GM23338 (cell line): ENCODE data around the gene ZNF783. TPM values are rescaled to one million over a fixed set of nuclear protein-coding genes. Genes with fewer than 3 reads are reported as not detected.
"Not testable (repeated sequence)": the region's sequence is repeated elsewhere in the genome, so short reads cannot be mapped to it uniquely, and the experiment has no call there.

Experiments
- ATAC-seq: fragments of 200-7000 bp; cut with Tn5 transposase; 3 replicates; pipeline ENCODE4 v1.9.1; 2020
- DNase-seq: peaks from one replicate; pipeline ENCODE4 v3.0.0-alpha.2; 2015; ENCODE audit warnings: low spot score
- H2AFZ ChIP-seq: fragments of 200-600 bp; sonication (generic); 2 replicates; pipeline ENCODE4 v1.8.0; 2016; ENCODE audit warnings: antibody characterized with exemption, mild to moderate bottlenecking, moderate library complexity
- H3F3A ChIP-seq: fragments of 200-600 bp; sonication (generic); replicated peaks from 2 replicates; pipeline ENCODE4 v1.8.0; 2017; ENCODE audit warnings: antibody characterized with exemption, mixed run types, low read depth
- H3K27ac ChIP-seq: fragments of 200-600 bp; sonication (generic); 2 replicates; pipeline ENCODE4 v1.6.1; 2016; ENCODE audit warnings: low read depth
- H3K27me3 ChIP-seq: fragments of 200-600 bp; sonication (generic); 2 replicates; pipeline ENCODE4 v1.8.0; 2016; ENCODE audit warnings: mild to moderate bottlenecking, mixed run types, moderate library complexity; ENCODE audit not compliant: insufficient read depth
- H3K36me3 ChIP-seq: fragments of 200-600 bp; sonication (generic); 2 replicates; pipeline ENCODE4 v1.8.0; 2016; ENCODE audit warnings: mild to moderate bottlenecking; ENCODE audit not compliant: insufficient read depth
- H3K4me1 ChIP-seq: fragments of 200-600 bp; sonication (generic); 2 replicates; pipeline ENCODE4 v1.8.0; 2016; ENCODE audit warnings: mild to moderate bottlenecking, moderate library complexity; ENCODE audit not compliant: insufficient read depth
- H3K4me2 ChIP-seq: fragments of 200-600 bp; sonication (generic); 2 replicates; pipeline ENCODE4 v1.7.1; 2017; ENCODE audit warnings: mixed run types
- H3K4me3 ChIP-seq: fragments of 200-600 bp; sonication (generic); 2 replicates; pipeline ENCODE4 v1.6.1; 2016; ENCODE audit warnings: mixed run types
- H3K79me2 ChIP-seq: fragments of 200-600 bp; sonication (generic); replicated peaks from 2 replicates; pipeline ENCODE4 v1.8.0; 2017; ENCODE audit warnings: mild to moderate bottlenecking; ENCODE audit not compliant: insufficient read depth
- H3K9me2 ChIP-seq: fragments of 200-600 bp; sonication (generic); 2 replicates; pipeline ENCODE4 v1.8.0; 2017; ENCODE audit not compliant: insufficient read depth
- H4K20me1 ChIP-seq: fragments of 200-600 bp; sonication (generic); replicated peaks from 2 replicates; pipeline ENCODE4 v1.8.0; 2017; ENCODE audit warnings: mild to moderate bottlenecking; ENCODE audit not compliant: insufficient read depth
- H3K27ac Mint-ChIP-seq: 2 replicates; pipeline ENCODE4 v1.8.0; 2020; ENCODE audit warnings: inconsistent platforms, mild to moderate bottlenecking, moderate library complexity, mixed read lengths
- H3K27me3 Mint-ChIP-seq: 3 replicates; pipeline ENCODE4 v1.8.0; 2022; ENCODE audit warnings: low read depth, mild to moderate bottlenecking, moderate library complexity, mixed read lengths, inconsistent platforms; ENCODE audit not compliant: insufficient read depth, poor library complexity
- H3K36me3 Mint-ChIP-seq: 3 replicates; pipeline ENCODE4 v1.8.0; 2021; ENCODE audit warnings: low read depth, mild to moderate bottlenecking, inconsistent platforms, moderate library complexity, mixed read lengths
- H3K4me1 Mint-ChIP-seq: 3 replicates; pipeline ENCODE4 v1.8.0; 2020; ENCODE audit warnings: mild to moderate bottlenecking, inconsistent platforms, mixed read lengths
- H3K4me3 Mint-ChIP-seq: 3 replicates; pipeline ENCODE4 v1.8.0; 2021; ENCODE audit warnings: moderate library complexity, mild to moderate bottlenecking, inconsistent platforms, mixed read lengths
- H3K9me3 Mint-ChIP-seq: 3 replicates; pipeline ENCODE4 v1.8.0; 2020; ENCODE audit warnings: moderate library complexity, mild to moderate bottlenecking, inconsistent platforms, mixed read lengths
- CREB1 ChIP-seq: fragments of 250-450 bp; sonication (Bioruptor Pico); IDR thresholded peaks from 2 replicates; pipeline ENCODE4 v1.5.0; 2020; ENCODE audit warnings: low read depth, mild to moderate bottlenecking, moderate library complexity
- ETS1 ChIP-seq: IDR thresholded peaks from 2 replicates; pipeline ENCODE4 v1.6.1; 2016; ENCODE audit warnings: antibody characterized with exemption
- JUNB ChIP-seq: IDR thresholded peaks from one replicate; pipeline ENCODE4 v1.6.1; 2016; ENCODE audit warnings: antibody characterized with exemption; ENCODE audit not compliant: unreplicated experiment
- NANOG ChIP-seq: IDR thresholded peaks from 2 replicates; pipeline ENCODE4 v1.6.1; 2016; ENCODE audit warnings: antibody characterized with exemption, borderline replicate concordance
- POLR2AphosphoS5 ChIP-seq: IDR thresholded peaks from 2 replicates; pipeline ENCODE4 v1.6.1; 2016; ENCODE audit warnings: antibody characterized with exemption, low read depth
- STAT1 ChIP-seq: IDR thresholded peaks from one replicate; pipeline ENCODE4 v1.6.1; 2016; ENCODE audit warnings: antibody characterized with exemption; ENCODE audit not compliant: unreplicated experiment
- polyA plus RNA-seq: library from polyadenylated mRNA; unstranded; fragments of >200 nt; fragmentation: Nextera tagmentation; extraction: Ambion mirVana; gene quantifications from 2 replicates; pipeline ENCODE4 v1.2.1, GENCODE V29; 2016
- total RNA-seq: library from RNA; depleted of rRNA; stranded (reverse); fragments of >200 nt; shearing (Covaris generic); gene quantifications from 2 replicates; pipeline ENCODE4 v1.2.3, GENCODE V29; 2014
- TF ChIP-seq, protein P1 (sequence below): fragments of 250-450 bp; sonication (Bioruptor Pico); IDR thresholded peaks from 2 replicates; pipeline ENCODE4 v1.5.0; 2020; ENCODE audit warnings: mild to moderate bottlenecking, moderate library complexity
- TF ChIP-seq, protein P2 (sequence below), 2 experiments: fragments of 200-600 bp in 1 of 2; sonication (generic) in 1 of 2; conservative IDR thresholded peaks; 2 replicates each; pipeline versions ENCODE4 v1.5.1 to v1.6.1; 2016 to 2017; ENCODE audit warnings: antibody characterized with exemption in 2 of 2, low read depth in 2 of 2, mild to moderate bottlenecking in 2 of 2, moderate library complexity in 1 of 2

Gene ZNF783
- total and polyA plus RNA-seq, 2 experiments from 2014 or later, result 2.1 to 9.0 TPM

GRCh38 chr7:149248777-149249176 is 13.2 kb upstream of the ZNF783 start (continued):
- TF ChIP-seq, protein P1, sequence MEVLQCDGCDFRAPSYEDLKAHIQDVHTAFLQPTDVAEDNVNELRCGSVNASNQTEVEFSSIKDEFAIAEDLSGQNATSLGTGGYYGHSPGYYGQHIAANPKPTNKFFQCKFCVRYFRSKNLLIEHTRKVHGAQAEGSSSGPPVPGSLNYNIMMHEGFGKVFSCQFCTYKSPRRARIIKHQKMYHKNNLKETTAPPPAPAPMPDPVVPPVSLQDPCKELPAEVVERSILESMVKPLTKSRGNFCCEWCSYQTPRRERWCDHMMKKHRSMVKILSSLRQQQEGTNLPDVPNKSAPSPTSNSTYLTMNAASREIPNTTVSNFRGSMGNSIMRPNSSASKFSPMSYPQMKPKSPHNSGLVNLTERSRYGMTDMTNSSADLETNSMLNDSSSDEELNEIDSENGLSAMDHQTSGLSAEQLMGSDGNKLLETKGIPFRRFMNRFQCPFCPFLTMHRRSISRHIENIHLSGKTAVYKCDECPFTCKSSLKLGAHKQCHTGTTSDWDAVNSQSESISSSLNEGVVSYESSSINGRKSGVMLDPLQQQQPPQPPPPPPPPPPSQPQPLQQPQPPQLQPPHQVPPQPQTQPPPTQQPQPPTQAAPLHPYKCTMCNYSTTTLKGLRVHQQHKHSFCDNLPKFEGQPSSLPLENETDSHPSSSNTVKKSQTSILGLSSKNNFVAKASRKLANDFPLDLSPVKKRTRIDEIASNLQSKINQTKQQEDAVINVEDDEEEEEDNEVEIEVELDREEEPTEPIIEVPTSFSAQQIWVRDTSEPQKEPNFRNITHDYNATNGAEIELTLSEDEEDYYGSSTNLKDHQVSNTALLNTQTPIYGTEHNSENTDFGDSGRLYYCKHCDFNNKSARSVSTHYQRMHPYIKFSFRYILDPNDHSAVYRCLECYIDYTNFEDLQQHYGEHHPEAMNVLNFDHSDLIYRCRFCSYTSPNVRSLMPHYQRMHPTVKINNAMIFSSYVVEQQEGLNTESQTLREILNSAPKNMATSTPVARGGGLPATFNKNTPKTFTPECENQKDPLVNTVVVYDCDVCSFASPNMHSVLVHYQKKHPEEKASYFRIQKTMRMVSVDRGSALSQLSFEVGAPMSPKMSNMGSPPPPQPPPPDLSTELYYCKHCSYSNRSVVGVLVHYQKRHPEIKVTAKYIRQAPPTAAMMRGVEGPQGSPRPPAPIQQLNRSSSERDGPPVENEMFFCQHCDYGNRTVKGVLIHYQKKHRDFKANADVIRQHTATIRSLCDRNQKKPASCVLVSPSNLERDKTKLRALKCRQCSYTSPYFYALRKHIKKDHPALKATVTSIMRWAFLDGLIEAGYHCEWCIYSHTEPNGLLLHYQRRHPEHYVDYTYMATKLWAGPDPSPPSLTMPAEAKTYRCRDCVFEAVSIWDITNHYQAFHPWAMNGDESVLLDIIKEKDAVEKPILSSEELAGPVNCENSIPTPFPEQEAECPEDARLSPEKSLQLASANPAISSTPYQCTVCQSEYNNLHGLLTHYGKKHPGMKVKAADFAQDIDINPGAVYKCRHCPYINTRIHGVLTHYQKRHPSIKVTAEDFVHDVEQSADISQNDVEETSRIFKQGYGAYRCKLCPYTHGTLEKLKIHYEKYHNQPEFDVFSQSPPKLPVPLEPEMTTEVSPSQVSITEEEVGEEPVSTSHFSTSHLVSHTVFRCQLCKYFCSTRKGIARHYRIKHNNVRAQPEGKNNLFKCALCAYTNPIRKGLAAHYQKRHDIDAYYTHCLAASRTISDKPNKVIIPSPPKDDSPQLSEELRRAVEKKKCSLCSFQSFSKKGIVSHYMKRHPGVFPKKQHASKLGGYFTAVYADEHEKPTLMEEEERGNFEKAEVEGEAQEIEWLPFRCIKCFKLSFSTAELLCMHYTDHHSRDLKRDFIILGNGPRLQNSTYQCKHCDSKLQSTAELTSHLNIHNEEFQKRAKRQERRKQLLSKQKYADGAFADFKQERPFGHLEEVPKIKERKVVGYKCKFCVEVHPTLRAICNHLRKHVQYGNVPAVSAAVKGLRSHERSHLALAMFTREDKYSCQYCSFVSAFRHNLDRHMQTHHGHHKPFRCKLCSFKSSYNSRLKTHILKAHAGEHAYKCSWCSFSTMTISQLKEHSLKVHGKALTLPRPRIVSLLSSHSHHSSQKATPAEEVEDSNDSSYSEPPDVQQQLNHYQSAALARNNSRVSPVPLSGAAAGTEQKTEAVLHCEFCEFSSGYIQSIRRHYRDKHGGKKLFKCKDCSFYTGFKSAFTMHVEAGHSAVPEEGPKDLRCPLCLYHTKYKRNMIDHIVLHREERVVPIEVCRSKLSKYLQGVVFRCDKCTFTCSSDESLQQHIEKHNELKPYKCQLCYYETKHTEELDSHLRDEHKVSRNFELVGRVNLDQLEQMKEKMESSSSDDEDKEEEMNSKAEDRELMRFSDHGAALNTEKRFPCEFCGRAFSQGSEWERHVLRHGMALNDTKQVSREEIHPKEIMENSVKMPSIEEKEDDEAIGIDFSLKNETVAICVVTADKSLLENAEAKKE (CRISPR knock-in tag), result no peak
- TF ChIP-seq NANOG, result no peak
- TF ChIP-seq, protein P2, sequence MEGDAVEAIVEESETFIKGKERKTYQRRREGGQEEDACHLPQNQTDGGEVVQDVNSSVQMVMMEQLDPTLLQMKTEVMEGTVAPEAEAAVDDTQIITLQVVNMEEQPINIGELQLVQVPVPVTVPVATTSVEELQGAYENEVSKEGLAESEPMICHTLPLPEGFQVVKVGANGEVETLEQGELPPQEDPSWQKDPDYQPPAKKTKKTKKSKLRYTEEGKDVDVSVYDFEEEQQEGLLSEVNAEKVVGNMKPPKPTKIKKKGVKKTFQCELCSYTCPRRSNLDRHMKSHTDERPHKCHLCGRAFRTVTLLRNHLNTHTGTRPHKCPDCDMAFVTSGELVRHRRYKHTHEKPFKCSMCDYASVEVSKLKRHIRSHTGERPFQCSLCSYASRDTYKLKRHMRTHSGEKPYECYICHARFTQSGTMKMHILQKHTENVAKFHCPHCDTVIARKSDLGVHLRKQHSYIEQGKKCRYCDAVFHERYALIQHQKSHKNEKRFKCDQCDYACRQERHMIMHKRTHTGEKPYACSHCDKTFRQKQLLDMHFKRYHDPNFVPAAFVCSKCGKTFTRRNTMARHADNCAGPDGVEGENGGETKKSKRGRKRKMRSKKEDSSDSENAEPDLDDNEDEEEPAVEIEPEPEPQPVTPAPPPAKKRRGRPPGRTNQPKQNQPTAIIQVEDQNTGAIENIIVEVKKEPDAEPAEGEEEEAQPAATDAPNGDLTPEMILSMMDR (conservative IDR thresholded peaks at IDR 0.05; ENCODE audit: low read depth in 2 of 2), result no peak
- no peak for TF ChIP-seq STAT1
- TF ChIP-seq CREB1, result no peak
- TF ChIP-seq JUNB, result no peak
- no peak for TF ChIP-seq POLR2AphosphoS5
- TF ChIP-seq ETS1, result no peak

DNA sequence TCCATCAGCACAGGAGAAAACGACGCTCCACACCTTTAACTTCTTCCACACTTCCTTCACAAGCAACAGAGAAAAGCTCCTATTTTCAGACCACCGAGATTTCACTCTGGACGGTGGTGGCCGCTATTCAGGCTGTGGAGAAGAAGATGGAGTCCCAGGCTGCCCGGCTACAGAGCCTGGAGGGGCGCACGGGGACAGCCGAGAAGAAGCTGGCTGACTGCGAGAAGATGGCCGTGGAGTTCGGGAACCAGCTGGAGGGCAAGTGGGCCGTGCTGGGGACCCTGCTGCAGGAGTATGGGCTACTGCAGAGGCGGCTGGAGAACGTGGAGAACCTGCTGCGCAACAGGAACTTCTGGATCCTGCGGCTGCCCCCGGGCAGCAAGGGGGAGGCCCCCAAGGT is 11.8 kb upstream of the ZNF783 start:
- not testable (repeated sequence) for H3K4me1 Mint-ChIP-seq, H3K9me2 ChIP-seq, H3K4me3 Mint-ChIP-seq, H3F3A ChIP-seq, H3K4me3 ChIP-seq, H3K4me1 ChIP-seq, H2AFZ ChIP-seq, ATAC-seq, H3K9me3 Mint-ChIP-seq, H3K27ac ChIP-seq, DNase-seq, H3K27ac Mint-ChIP-seq, H3K4me2 ChIP-seq, H3K27me3 Mint-ChIP-seq, H3K27me3 ChIP-seq
- Histone ChIP-seq H4K20me1 (peaks cover 20% of the 10 kb centered on the region), H3K36me3 (peaks cover 19% of the 10 kb centered on the region), H3K79me2 (peaks cover 44% of the 10 kb centered on the region)
- H3K36me3 Mint-ChIP-seq, result peaks cover 37% of the 10 kb centered on the region

DNA sequence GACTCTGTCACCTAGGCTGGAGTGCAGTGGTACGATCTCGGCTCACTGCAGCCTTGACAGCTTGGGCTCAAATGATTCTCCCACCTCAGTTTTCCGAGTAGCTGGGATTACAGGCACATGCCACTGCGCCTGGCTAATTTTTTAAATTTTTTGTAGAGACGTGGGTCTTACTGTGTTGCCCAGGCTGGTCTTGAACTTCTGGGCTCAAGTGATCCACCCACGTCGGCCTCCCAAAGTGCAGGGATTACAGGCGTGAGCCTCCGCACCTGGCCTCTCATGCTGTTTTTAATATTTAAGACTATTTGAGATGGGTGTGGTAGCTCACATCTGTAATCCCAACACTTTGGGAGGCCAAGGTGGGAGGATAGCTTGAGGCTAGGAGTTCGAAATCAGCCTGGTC is 10.5 kb upstream of the ZNF783 start:
- not testable (repeated sequence) for H3K9me3 Mint-ChIP-seq, H3K27ac ChIP-seq, H3K4me3 ChIP-seq, H3K4me2 ChIP-seq, DNase-seq, H3F3A ChIP-seq, H3K4me3 Mint-ChIP-seq, H3K27ac Mint-ChIP-seq, H4K20me1 ChIP-seq, H3K4me1 ChIP-seq, H2AFZ ChIP-seq, H3K27me3 Mint-ChIP-seq, H3K9me2 ChIP-seq, H3K27me3 ChIP-seq, ATAC-seq, H3K4me1 Mint-ChIP-seq
- Histone ChIP-seq H3K36me3 (peaks cover 19% of the 10 kb centered on the region), H3K79me2 (peaks cover 32% of the 10 kb centered on the region)
- H3K36me3 Mint-ChIP-seq, result peaks cover 44% of the 10 kb centered on the region
